GM12878 (cell line): ENCODE data around the gene PREX1. TPM values are rescaled to one million over a fixed set of nuclear protein-coding genes. Genes with fewer than 3 reads are reported as not detected.

Experiments
- ATAC-seq: fragments of 200-7000 bp; cut with Tn5 transposase; 3 replicates; pipeline ENCODE4 v1.9.1; 2020; ENCODE audit warnings: mild to moderate bottlenecking, moderate library complexity
- BruUV-seq: library from RNA; stranded (reverse); fragments of 400-500 nt; replicated peaks from 2 replicates; lab custom pipeline; 2021; lab: Mats Ljungman, UMichigan
- CTCF ChIA-PET: fragments of 300-600 bp; sonication (Branson Sonifier 250); formaldehyde crosslinking; extraction: SDS; loops from one replicate; lab custom pipeline; 2021; ENCODE audit warnings: inconsistent platforms; lab: Yijun Ruan, JAX
- POLR2A ChIA-PET: fragments of 350-600 bp; formaldehyde crosslinking; extraction: SDS; loops from one replicate; lab custom pipeline; 2021; ENCODE audit warnings: inconsistent platforms; lab: Charles Lee
- RAD21 ChIA-PET: fragments of 300-600 bp; sonication (Branson Sonifier 250); formaldehyde crosslinking; loops from one replicate; lab custom pipeline; 2023; ENCODE audit warnings: antibody characterized with exemption; ENCODE audit not compliant: unreplicated experiment; lab: Charles Lee
- SMC1A ChIA-PET: fragments of 300-600 bp; sonication (Branson Sonifier 250); formaldehyde crosslinking; loops from one replicate; lab custom pipeline; 2023; ENCODE audit not compliant: unreplicated experiment, uncharacterized antibody; lab: Charles Lee
- DNase-seq: peaks from one replicate; pipeline ENCODE4 v3.0.0-alpha.2; 2011; ENCODE audit warnings: low read depth, low spot score
- FAIRE-seq: peaks from 3 replicates; lab custom pipeline; 2011; peaks lifted over from hg19 to GRCh38; lab: Jason Lieb, UNC
- H2AFZ ChIP-seq: 2 replicates; pipeline ENCODE4 v1.6.0; 2011; ENCODE audit warnings: low read depth, low read length, control low read depth; ENCODE audit not compliant: control insufficient read depth
- H3K27ac ChIP-seq: 2 replicates; pipeline ENCODE4 v1.5.1; 2011; ENCODE audit warnings: control low read depth; ENCODE audit not compliant: control insufficient read depth, insufficient read depth
- H3K27me3 ChIP-seq, 2 experiments: replicated peaks in 1 of 2; 2 replicates each; pipeline versions ENCODE4 v1.6.0 to v1.6.1; 2011; ENCODE audit warnings: low read length in 1 of 2; ENCODE audit not compliant: control insufficient read depth in 2 of 2, insufficient read depth in 2 of 2
- H3K36me3 ChIP-seq, 2 experiments: 2 replicates each; pipeline ENCODE4 v1.5.1; 2011; ENCODE audit warnings: low read length in 1 of 2; ENCODE audit not compliant: control insufficient read depth in 2 of 2, insufficient read depth in 2 of 2
- H3K4me1 ChIP-seq: 2 replicates; pipeline ENCODE4 v1.6.1; 2011; ENCODE audit warnings: mild to moderate bottlenecking, low read length, moderate library complexity, mixed read lengths; ENCODE audit not compliant: control insufficient read depth, insufficient read depth
- H3K4me2 ChIP-seq: 2 replicates; pipeline ENCODE4 v1.6.0; 2011; ENCODE audit warnings: control low read depth; ENCODE audit not compliant: control insufficient read depth, insufficient read depth
- H3K4me3 ChIP-seq: fragments of 200-600 bp; sonication (generic); 2 replicates; pipeline ENCODE4 v1.5.1; 2016
- H3K79me2 ChIP-seq: 2 replicates; pipeline ENCODE4 v1.6.0; 2011; ENCODE audit warnings: low read length; ENCODE audit not compliant: control insufficient read depth, insufficient read depth
- H3K9ac ChIP-seq: 2 replicates; pipeline ENCODE4 v1.8.0; 2011; ENCODE audit warnings: low read length, control low read depth, mixed read lengths; ENCODE audit not compliant: control insufficient read depth, insufficient read depth
- H3K9me3 ChIP-seq: replicated peaks from 3 replicates; pipeline ENCODE4 v1.5.1; 2011; ENCODE audit warnings: mild to moderate bottlenecking, low read length; ENCODE audit not compliant: control insufficient read depth, insufficient read depth
- H4K20me1 ChIP-seq: 2 replicates; pipeline ENCODE4 v1.6.0; 2011; ENCODE audit not compliant: control insufficient read depth, insufficient read depth
- ATF7 ChIP-seq: fragments of 450-650 bp; IDR thresholded peaks from 2 replicates; pipeline ENCODE4 v1.6.1; 2016; ENCODE audit warnings: low read depth, mild to moderate bottlenecking
- CREB1 ChIP-seq: IDR thresholded peaks from 2 replicates; pipeline ENCODE4 v1.6.1; 2012; ENCODE audit warnings: low read depth, mild to moderate bottlenecking, inconsistent platforms
- ETV6 ChIP-seq, 2 experiments: fragments of 450-650 bp in 1 of 2; IDR thresholded peaks in 1 of 2; conservative IDR thresholded peaks in 1 of 2; 2 replicates each; pipeline ENCODE4 v1.6.1; 2014; ENCODE audit warnings: antibody characterized with exemption in 1 of 2, borderline replicate concordance in 1 of 2, low read depth in 1 of 2, mild to moderate bottlenecking in 1 of 2, moderate library complexity in 1 of 2
- FOXK2 ChIP-seq: fragments of 450-650 bp; IDR thresholded peaks from 2 replicates; pipeline ENCODE4 v1.6.1; 2017; ENCODE audit warnings: mild to moderate bottlenecking, moderate library complexity
- GATAD2B ChIP-seq: fragments of 450-650 bp; conservative IDR thresholded peaks from 2 replicates; pipeline ENCODE4 v1.6.1; 2017; ENCODE audit warnings: low read depth, mild to moderate bottlenecking, moderate library complexity
- IRF4 ChIP-seq: IDR thresholded peaks from 2 replicates; pipeline ENCODE4 v1.6.1; 2011; ENCODE audit warnings: low read depth, low read length
- NRF1 ChIP-seq: conservative IDR thresholded peaks from 2 replicates; pipeline ENCODE4 v1.6.1; 2011; ENCODE audit warnings: mild to moderate bottlenecking, low read depth, low read length, improper control_type of control experiment
- SMAD5 ChIP-seq: IDR thresholded peaks from 2 replicates; pipeline ENCODE4 v1.6.1; 2016; ENCODE audit warnings: antibody characterized with exemption, low read depth
- TARDBP ChIP-seq: IDR thresholded peaks from 2 replicates; pipeline ENCODE4 v1.6.1; 2016; ENCODE audit warnings: borderline replicate concordance
- TCF3 ChIP-seq: IDR thresholded peaks from 2 replicates; pipeline ENCODE4 v1.6.1; 2012; ENCODE audit warnings: low read depth, mild to moderate bottlenecking, low read length, borderline replicate concordance; ENCODE audit not compliant: insufficient read depth
- WGBS: methylation state at CpG from one replicate; pipeline ENCODE4 v1.1.6; 2016; ENCODE audit warnings: low lambda C conversion rate; ENCODE audit not compliant: insufficient replicate concordance, insufficient coverage; ENCODE audit errors: missing lambda C conversion rate; 5-methylcytosine and 5-hydroxymethylcytosine counted together
- in situ Hi-C: fragments of 300-500 bp; cut with MboI; formaldehyde crosslinking; loops from 9 replicates; pipeline ENCODE4 v1.14.3; 2018; ENCODE audit warnings: mixed read lengths
- intact Hi-C: fragments of 100-400 bp; cut with micrococcal nuclease; formaldehyde crosslinking; loops from one replicate; pipeline ENCODE4 v1.14.2; 2022; ENCODE audit not compliant: unreplicated experiment
- polyA plus RNA-seq, 11 experiments: library from polyadenylated mRNA; depleted of rRNA in 4 of 11; unstranded in 6 of 11; stranded (reverse) in 5 of 11; fragments of >200 nt; fragmentation: Nextera tagmentation in 4 of 11; fragmentation: Illumina TruSeq in 1 of 11; extraction: Ambion mirVana in 4 of 11; extraction: Trizol in 1 of 11; gene quantifications; 1 replicate in 1 of 11; 2 replicates in 10 of 11; pipeline versions ENCODE4 v1.2.1 to v1.2.3, GENCODE V29; 2011 to 2016; ENCODE audit warnings: inconsistent platforms in 2 of 11, missing spikeins in 2 of 11, low read depth in 1 of 11
- total RNA-seq, 4 experiments: library from RNA; depleted of rRNA in 3 of 4; stranded (reverse); fragments of >200 nt in 3 of 4; fragmentation: Illumina TruSeq in 1 of 4; extraction: Trizol in 1 of 4; gene quantifications; 2 replicates each; pipeline versions ENCODE4 v1.2.1 to v1.2.3, GENCODE V29; 2013 to 2021
- TF ChIP-seq, protein P1 (sequence below): IDR thresholded peaks from 2 replicates; pipeline ENCODE4 v1.6.1; 2012; ENCODE audit warnings: mild to moderate bottlenecking, low read depth, low read length
- TF ChIP-seq, protein P2 (sequence below): fragments of 450-650 bp; IDR thresholded peaks from 2 replicates; pipeline ENCODE4 v1.6.1; 2016; ENCODE audit warnings: mild to moderate bottlenecking, moderate library complexity, borderline replicate concordance

The PREX1 gene
- total and polyA plus RNA-seq, 10 of the 15 experiments (the other 5 are each of a cell fraction or from before 2014, with no cell fraction given), result 2.6 to 114 (median 38.9) TPM

DNA sequence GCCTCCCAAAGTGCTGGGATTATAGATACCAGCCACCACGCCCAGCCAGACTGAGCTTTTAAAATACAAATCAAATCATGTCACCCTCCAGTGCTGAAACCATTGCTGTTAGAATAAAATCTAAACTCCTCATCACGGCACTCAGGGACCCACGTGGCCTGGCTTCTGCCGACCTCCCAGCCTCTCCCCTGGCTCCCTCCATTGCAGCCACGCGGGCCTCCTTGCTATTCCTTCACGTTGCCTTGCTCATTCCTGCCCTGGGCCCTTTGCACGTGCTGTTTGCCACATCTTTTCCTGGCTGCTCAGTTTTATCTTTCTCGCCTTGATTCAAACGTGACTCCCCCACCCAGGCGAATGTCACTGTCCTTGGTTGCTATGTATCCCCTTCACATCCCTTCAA, 244.6 kb downstream of the PREX1 start:
- Histone ChIP-seq H3K27ac (no peak overlapping the region), H3K79me2 (no peaks in the 10 kb centered on the region), H3K9me3 (no peaks in the 10 kb centered on the region), H3K4me1 (no peaks in the 10 kb centered on the region), H2AFZ (no peak overlapping the region), H3K9ac (no peak overlapping the region), H3K36me3 (no peaks in the 10 kb centered on the region), H3K4me3 (no peak overlapping the region), H3K27me3 (no peaks in the 10 kb centered on the region), H3K4me2 (no peak overlapping the region), H4K20me1 (no peaks in the 10 kb centered on the region)
- no peak for DNase-seq
- FAIRE-seq, result no peak
- in situ Hi-C loops, result no loop called here
- TF ChIP-seq TARDBP (no peak), ETV6 (conservative IDR thresholded peaks at IDR 0.05 in 1 of 2, IDR thresholded peaks at IDR 0.05 in 1 of 2; ENCODE audit: borderline replicate concordance in 1 of 2, low read depth in 1 of 2) (no peak), IRF4 (no peak), NRF1 (no peak), ATF7 (no peak), SMAD5 (no peak), TCF3 (no peak), CREB1 (no peak), GATAD2B (no peak), FOXK2 (no peak)
- TF ChIP-seq, protein P1, sequence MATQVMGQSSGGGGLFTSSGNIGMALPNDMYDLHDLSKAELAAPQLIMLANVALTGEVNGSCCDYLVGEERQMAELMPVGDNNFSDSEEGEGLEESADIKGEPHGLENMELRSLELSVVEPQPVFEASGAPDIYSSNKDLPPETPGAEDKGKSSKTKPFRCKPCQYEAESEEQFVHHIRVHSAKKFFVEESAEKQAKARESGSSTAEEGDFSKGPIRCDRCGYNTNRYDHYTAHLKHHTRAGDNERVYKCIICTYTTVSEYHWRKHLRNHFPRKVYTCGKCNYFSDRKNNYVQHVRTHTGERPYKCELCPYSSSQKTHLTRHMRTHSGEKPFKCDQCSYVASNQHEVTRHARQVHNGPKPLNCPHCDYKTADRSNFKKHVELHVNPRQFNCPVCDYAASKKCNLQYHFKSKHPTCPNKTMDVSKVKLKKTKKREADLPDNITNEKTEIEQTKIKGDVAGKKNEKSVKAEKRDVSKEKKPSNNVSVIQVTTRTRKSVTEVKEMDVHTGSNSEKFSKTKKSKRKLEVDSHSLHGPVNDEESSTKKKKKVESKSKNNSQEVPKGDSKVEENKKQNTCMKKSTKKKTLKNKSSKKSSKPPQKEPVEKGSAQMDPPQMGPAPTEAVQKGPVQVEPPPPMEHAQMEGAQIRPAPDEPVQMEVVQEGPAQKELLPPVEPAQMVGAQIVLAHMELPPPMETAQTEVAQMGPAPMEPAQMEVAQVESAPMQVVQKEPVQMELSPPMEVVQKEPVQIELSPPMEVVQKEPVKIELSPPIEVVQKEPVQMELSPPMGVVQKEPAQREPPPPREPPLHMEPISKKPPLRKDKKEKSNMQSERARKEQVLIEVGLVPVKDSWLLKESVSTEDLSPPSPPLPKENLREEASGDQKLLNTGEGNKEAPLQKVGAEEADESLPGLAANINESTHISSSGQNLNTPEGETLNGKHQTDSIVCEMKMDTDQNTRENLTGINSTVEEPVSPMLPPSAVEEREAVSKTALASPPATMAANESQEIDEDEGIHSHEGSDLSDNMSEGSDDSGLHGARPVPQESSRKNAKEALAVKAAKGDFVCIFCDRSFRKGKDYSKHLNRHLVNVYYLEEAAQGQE, result no peak
- TF ChIP-seq, protein P2, sequence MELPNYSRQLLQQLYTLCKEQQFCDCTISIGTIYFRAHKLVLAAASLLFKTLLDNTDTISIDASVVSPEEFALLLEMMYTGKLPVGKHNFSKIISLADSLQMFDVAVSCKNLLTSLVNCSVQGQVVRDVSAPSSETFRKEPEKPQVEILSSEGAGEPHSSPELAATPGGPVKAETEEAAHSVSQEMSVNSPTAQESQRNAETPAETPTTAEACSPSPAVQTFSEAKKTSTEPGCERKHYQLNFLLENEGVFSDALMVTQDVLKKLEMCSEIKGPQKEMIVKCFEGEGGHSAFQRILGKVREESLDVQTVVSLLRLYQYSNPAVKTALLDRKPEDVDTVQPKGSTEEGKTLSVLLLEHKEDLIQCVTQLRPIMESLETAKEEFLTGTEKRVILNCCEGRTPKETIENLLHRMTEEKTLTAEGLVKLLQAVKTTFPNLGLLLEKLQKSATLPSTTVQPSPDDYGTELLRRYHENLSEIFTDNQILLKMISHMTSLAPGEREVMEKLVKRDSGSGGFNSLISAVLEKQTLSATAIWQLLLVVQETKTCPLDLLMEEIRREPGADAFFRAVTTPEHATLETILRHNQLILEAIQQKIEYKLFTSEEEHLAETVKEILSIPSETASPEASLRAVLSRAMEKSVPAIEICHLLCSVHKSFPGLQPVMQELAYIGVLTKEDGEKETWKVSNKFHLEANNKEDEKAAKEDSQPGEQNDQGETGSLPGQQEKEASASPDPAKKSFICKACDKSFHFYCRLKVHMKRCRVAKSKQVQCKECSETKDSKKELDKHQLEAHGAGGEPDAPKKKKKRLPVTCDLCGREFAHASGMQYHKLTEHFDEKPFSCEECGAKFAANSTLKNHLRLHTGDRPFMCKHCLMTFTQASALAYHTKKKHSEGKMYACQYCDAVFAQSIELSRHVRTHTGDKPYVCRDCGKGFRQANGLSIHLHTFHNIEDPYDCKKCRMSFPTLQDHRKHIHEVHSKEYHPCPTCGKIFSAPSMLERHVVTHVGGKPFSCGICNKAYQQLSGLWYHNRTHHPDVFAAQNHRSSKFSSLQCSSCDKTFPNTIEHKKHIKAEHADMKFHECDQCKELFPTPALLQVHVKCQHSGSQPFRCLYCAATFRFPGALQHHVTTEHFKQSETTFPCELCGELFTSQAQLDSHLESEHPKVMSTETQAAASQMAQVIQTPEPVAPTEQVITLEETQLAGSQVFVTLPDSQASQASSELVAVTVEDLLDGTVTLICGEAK, result no peak
- ChIA-PET CTCF (no interaction called here), RAD21 (no interaction called here), POLR2A (no interaction called here), SMC1A (no interaction called here)
- no TSS peak for BruUV-seq
- ATAC-seq, result no peak
- 27% methylated on average over 11 of the region's 11 CpGs for WGBS
- intact Hi-C loops, result no loop called here
